Subcutaneous preadipocyte (primary cell): Measurements from ENCODE around the gene AFF2. TPM values are rescaled to one million over a fixed set of nuclear protein-coding genes. Genes with fewer than 3 reads are reported as not detected.

Experiments
- small RNA-seq: library from RNA; depleted of rRNA; stranded (forward); fragments of <200 nt; gene quantifications from one replicate; pipeline ENCODE3, GENCODE V24; 2012
- total RNA-seq: library from RNA; depleted of rRNA; stranded (reverse); fragments of >200 nt; gene quantifications from 2 replicates; pipeline ENCODE4 v1.2.3, GENCODE V29; 2012

The AFF2 gene
- total RNA-seq = under 0.01 and 0.37 TPM in 2 replicates

DNA sequence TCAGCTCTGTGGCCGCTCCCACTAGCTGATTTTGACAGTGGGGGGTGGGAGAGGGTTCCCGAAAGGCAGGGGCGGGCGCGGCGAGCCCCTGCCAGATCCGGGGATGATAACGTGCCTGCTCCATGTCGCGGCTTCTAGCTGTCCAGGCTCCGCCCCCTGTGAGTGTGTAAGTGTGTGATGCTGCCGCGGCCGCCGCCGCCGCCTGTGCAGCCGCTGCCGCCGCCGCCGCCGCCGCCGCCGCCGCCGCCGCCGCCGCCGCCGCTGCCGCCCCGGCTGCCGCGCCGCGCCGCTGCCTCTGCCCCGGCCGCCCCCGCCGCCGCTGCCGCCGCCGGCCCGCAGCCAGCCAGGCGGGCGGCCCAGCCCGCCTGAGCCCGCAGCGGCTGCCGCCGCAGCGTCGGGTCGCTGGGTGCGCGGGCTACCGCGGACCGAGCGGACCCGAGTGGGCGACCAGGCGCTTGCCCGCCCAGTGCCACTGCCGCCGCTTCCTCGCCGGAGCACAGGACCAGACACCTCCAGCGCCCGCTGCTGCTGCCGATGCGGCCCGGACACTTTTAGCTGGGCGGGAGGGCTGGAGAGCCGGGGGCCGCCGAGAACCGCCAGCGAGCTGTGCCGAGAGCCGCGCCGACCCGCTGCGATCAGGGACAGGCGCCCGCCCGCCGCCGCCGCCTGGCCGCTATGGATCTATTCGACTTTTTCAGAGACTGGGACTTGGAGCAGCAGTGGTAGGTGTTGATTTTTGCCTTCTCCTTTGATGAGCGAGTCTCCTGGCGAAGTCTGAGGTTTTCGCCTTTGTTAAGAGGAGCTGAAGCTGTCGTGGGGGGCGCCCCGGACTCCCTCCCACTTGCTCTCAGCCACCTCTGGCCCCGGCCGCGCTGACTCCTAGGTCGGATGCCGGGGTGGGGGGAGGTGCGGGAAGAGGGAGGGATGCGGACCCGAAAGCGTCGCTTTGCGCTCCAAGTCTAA lies at the start of gene AFF2:
TSS of gene AFF2 (plus strand) at position 195 of the 963 bp plus-strand sequence. CDS start at position 676, 481 bp downstream.

Small RNA genes within 50 kb of the gene (small RNA-seq; reads per million reads assigned to genes)
- not detected for gene RN7SKP267
